K562 (cell line): ENCODE results near the gene RBAK. TPM values are rescaled to one million over a fixed set of nuclear protein-coding genes. Genes with fewer than 3 reads are reported as not detected.

ENCODE experiments used
- ADNP ChIP-seq: fragments of 200-800 bp; sonication (Bioruptor generic); IDR thresholded peaks from 2 replicates; pipeline ENCODE4 v1.6.1; 2016; ENCODE audit warnings: missing genetic modification characterization, missing compliant biosample characterization
- BCL6 ChIP-seq: fragments of 250-450 bp; sonication (Bioruptor Pico); IDR thresholded peaks from 2 replicates; pipeline ENCODE4 v1.4.0; 2020
- BRD4 ChIP-seq: fragments of 200-600 bp; sonication (generic); IDR thresholded peaks from 2 replicates; pipeline ENCODE4 v1.6.1; 2017; ENCODE audit warnings: inconsistent platforms
- HMGN3 ChIP-seq: IDR thresholded peaks from 2 replicates; pipeline ENCODE4 v1.6.1; 2011; ENCODE audit warnings: borderline replicate concordance, low read depth, mild to moderate bottlenecking, mixed read lengths, low read length; ENCODE audit not compliant: insufficient read length; ENCODE audit errors: extremely low read depth
- L3MBTL2 ChIP-seq: fragments of 450-650 bp; IDR thresholded peaks from 2 replicates; pipeline ENCODE4 v1.6.1; 2016; ENCODE audit warnings: mild to moderate bottlenecking, moderate library complexity
- MCM3 ChIP-seq: fragments of 450-650 bp; IDR thresholded peaks from 2 replicates; pipeline ENCODE4 v1.6.1; 2016
- MYNN ChIP-seq, 2 experiments: sonication (generic); formaldehyde crosslinking in 1 of 2; IDR thresholded peaks; 2 replicates each; pipeline versions ENCODE4 v1.5.0 to v1.6.1; 2016 to 2020; ENCODE audit warnings: antibody characterized with exemption in 1 of 2, missing genetic modification reagents in 1 of 2
- PHF8 ChIP-seq: fragments of 200-600 bp; sonication (generic); IDR thresholded peaks from 2 replicates; pipeline ENCODE4 v1.6.1; 2012; ENCODE audit warnings: mixed run types, mild to moderate bottlenecking, inconsistent platforms, low read length, moderate library complexity, borderline replicate concordance
- RBM17 ChIP-seq: fragments of 200-400 bp; formaldehyde crosslinking; IDR thresholded peaks from 2 replicates; pipeline ENCODE4 v1.6.1; 2017; ENCODE audit warnings: low read depth, mild to moderate bottlenecking, low read length, borderline replicate concordance
- THRAP3 ChIP-seq: fragments of 450-650 bp; IDR thresholded peaks from 2 replicates; pipeline ENCODE4 v1.6.1; 2016; ENCODE audit warnings: mild to moderate bottlenecking, inconsistent platforms, borderline replicate concordance
- ZNF431 ChIP-seq: sonication (generic); formaldehyde crosslinking; IDR thresholded peaks from 2 replicates; pipeline ENCODE4 v1.8.0; 2022; ENCODE audit warnings: mild to moderate bottlenecking, missing genetic modification reagents
- ZNF766 ChIP-seq: fragments of 200-800 bp; sonication (Bioruptor generic); conservative IDR thresholded peaks from 2 replicates; pipeline ENCODE4 v1.6.1; 2016; ENCODE audit warnings: missing genetic modification characterization, missing compliant biosample characterization
- polyA plus RNA-seq, 8 experiments: library from polyadenylated mRNA; depleted of rRNA in 4 of 8; stranded (reverse) in 5 of 8; unstranded in 3 of 8; fragments of >200 nt; fragmentation: Nextera tagmentation in 2 of 8; fragmentation: Illumina TruSeq in 1 of 8; extraction: Ambion mirVana in 2 of 8; extraction: Trizol in 1 of 8; gene quantifications; 2 replicates each; pipeline versions ENCODE4 v1.2.1 to v1.2.3, GENCODE V29; 2011 to 2014; ENCODE audit warnings: inconsistent platforms in 1 of 8, missing spikeins in 1 of 8
- total RNA-seq, 7 experiments: library from RNA; depleted of rRNA in 6 of 7; stranded (reverse); fragments of >200 nt in 6 of 7; fragmentation: Illumina TruSeq in 2 of 7; extraction: Trizol in 2 of 7; gene quantifications; 2 replicates each; pipeline versions ENCODE4 v1.2.1 to v1.2.3, GENCODE V29; 2011 to 2021; ENCODE audit warnings: low replicate concordance in 1 of 7
- TF ChIP-seq, protein P1 (sequence below): sonication (generic); formaldehyde crosslinking; IDR thresholded peaks from 2 replicates; pipeline ENCODE4 v1.8.0; 2023; ENCODE audit warnings: mild to moderate bottlenecking, missing genetic modification reagents
- TF ChIP-seq, protein P2 (sequence below), 3 experiments: fragments of 200-800 bp in 1 of 3; fragments of 250-450 bp in 1 of 3; fragments of 450-650 bp in 1 of 3; sonication (Bioruptor Pico) in 1 of 3; sonication (Bioruptor generic) in 1 of 3; formaldehyde crosslinking in 1 of 3; IDR thresholded peaks; 2 replicates each; pipeline versions ENCODE4 v1.6.1 to v1.8.0; 2016 to 2022; ENCODE audit warnings: mild to moderate bottlenecking in 2 of 3, missing genetic modification characterization in 2 of 3, missing compliant biosample characterization in 1 of 3, moderate library complexity in 1 of 3
- TF ChIP-seq, protein P3 (sequence below): fragments of 250-450 bp; sonication (Bioruptor Pico); IDR thresholded peaks from 2 replicates; pipeline ENCODE4 v1.4.0; 2020; ENCODE audit warnings: mild to moderate bottlenecking, moderate library complexity
- TF ChIP-seq, protein P4 (sequence below): fragments of 450-650 bp; formaldehyde crosslinking; IDR thresholded peaks from 2 replicates; pipeline ENCODE4 v1.4.0; 2020; ENCODE audit warnings: mild to moderate bottlenecking, mixed read lengths
- TF ChIP-seq, protein P5 (sequence below): IDR thresholded peaks from 2 replicates; pipeline ENCODE4 v1.6.1; 2011; ENCODE audit not compliant: insufficient read length; ENCODE audit errors: extremely low read depth

The RBAK gene
- total and polyA plus RNA-seq, 9 of the 15 experiments (the other 6 are each of a cell fraction or from before 2014, with no cell fraction given) = 2.7 to 13.2 (median 10.1) TPM

DNA sequence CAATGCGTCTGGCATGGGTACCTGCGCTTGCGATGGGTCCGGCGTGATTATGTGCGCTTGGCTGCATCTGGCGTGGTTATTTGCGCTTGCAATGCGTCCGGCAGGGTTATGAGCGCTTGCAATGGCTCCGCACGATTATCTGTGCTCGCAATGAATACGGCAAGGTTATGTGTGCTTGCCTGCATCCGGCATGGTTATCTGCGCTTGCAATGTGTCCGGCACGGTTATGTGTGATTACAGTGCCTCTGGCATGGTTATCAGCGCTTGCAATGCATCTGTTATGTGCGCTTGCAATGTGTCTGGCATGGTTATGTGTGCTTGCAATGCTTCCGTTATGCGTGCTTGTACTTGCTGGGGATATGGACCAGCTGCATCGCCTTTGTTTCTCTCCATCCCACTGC lies 37.7 kb downstream of the RBAK start (continued):
- TF ChIP-seq MYNN (IDR thresholded peaks at IDR 0.05) (peak; percentile 63; the same call in 1 of the 2 replicates), MYNN (CRISPR knock-in tag; IDR thresholded peaks at IDR 0.05) (no peak), HMGN3 (peak; percentile 32), PHF8 (no peak), ZNF431 (CRISPR knock-in tag) (peak; percentile 66; the same call in 1 of the 2 replicates), THRAP3 (no peak), BRD4 (no peak), BCL6 (no peak), MCM3 (no peak), ZNF766 (CRISPR knock-in tag) (no peak), L3MBTL2 (no peak), ADNP (no peak), RBM17 (no peak)
- TF ChIP-seq, protein P1, sequence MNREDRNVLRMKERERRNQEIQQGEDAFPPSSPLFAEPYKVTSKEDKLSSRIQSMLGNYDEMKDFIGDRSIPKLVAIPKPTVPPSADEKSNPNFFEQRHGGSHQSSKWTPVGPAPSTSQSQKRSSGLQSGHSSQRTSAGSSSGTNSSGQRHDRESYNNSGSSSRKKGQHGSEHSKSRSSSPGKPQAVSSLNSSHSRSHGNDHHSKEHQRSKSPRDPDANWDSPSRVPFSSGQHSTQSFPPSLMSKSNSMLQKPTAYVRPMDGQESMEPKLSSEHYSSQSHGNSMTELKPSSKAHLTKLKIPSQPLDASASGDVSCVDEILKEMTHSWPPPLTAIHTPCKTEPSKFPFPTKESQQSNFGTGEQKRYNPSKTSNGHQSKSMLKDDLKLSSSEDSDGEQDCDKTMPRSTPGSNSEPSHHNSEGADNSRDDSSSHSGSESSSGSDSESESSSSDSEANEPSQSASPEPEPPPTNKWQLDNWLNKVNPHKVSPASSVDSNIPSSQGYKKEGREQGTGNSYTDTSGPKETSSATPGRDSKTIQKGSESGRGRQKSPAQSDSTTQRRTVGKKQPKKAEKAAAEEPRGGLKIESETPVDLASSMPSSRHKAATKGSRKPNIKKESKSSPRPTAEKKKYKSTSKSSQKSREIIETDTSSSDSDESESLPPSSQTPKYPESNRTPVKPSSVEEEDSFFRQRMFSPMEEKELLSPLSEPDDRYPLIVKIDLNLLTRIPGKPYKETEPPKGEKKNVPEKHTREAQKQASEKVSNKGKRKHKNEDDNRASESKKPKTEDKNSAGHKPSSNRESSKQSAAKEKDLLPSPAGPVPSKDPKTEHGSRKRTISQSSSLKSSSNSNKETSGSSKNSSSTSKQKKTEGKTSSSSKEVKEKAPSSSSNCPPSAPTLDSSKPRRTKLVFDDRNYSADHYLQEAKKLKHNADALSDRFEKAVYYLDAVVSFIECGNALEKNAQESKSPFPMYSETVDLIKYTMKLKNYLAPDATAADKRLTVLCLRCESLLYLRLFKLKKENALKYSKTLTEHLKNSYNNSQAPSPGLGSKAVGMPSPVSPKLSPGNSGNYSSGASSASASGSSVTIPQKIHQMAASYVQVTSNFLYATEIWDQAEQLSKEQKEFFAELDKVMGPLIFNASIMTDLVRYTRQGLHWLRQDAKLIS (CRISPR knock-in tag) = no peak
- TF ChIP-seq, protein P2, sequence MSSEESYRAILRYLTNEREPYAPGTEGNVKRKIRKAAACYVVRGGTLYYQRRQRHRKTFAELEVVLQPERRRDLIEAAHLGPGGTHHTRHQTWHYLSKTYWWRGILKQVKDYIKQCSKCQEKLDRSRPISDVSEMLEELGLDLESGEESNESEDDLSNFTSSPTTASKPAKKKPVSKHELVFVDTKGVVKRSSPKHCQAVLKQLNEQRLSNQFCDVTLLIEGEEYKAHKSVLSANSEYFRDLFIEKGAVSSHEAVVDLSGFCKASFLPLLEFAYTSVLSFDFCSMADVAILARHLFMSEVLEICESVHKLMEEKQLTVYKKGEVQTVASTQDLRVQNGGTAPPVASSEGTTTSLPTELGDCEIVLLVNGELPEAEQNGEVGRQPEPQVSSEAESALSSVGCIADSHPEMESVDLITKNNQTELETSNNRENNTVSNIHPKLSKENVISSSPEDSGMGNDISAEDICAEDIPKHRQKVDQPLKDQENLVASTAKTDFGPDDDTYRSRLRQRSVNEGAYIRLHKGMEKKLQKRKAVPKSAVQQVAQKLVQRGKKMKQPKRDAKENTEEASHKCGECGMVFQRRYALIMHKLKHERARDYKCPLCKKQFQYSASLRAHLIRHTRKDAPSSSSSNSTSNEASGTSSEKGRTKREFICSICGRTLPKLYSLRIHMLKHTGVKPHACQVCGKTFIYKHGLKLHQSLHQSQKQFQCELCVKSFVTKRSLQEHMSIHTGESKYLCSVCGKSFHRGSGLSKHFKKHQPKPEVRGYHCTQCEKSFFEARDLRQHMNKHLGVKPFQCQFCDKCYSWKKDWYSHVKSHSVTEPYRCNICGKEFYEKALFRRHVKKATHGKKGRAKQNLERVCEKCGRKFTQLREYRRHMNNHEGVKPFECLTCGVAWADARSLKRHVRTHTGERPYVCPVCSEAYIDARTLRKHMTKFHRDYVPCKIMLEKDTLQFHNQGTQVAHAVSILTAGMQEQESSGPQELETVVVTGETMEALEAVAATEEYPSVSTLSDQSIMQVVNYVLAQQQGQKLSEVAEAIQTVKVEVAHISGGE (CRISPR knock-in tag; IDR thresholded peaks at IDR 0.05) = no peak
- TF ChIP-seq, protein P3, sequence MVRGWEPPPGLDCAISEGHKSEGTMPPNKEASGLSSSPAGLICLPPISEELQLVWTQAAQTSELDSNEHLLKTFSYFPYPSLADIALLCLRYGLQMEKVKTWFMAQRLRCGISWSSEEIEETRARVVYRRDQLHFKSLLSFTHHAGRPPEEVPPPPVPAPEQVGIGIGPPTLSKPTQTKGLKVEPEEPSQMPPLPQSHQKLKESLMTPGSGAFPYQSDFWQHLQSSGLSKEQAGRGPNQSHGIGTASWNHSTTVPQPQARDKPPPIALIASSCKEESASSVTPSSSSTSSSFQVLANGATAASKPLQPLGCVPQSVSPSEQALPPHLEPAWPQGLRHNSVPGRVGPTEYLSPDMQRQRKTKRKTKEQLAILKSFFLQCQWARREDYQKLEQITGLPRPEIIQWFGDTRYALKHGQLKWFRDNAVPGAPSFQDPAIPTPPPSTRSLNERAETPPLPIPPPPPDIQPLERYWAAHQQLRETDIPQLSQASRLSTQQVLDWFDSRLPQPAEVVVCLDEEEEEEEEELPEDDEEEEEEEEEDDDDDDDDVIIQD (CRISPR knock-in tag) = no peak
- TF ChIP-seq, protein P4, sequence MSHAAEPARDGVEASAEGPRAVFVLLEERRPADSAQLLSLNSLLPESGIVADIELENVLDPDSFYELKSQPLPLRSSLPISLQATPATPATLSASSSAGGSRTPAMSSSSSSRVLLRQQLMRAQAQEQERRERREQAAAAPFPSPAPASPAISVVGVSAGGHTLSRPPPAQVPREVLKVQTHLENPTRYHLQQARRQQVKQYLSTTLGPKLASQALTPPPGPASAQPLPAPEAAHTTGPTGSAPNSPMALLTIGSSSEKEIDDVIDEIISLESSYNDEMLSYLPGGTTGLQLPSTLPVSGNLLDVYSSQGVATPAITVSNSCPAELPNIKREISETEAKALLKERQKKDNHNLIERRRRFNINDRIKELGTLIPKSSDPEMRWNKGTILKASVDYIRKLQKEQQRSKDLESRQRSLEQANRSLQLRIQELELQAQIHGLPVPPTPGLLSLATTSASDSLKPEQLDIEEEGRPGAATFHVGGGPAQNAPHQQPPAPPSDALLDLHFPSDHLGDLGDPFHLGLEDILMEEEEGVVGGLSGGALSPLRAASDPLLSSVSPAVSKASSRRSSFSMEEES = no peak
- TF ChIP-seq, protein P5, sequence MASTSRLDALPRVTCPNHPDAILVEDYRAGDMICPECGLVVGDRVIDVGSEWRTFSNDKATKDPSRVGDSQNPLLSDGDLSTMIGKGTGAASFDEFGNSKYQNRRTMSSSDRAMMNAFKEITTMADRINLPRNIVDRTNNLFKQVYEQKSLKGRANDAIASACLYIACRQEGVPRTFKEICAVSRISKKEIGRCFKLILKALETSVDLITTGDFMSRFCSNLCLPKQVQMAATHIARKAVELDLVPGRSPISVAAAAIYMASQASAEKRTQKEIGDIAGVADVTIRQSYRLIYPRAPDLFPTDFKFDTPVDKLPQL = no peak
